Measurements from ENCODE around the gene RBM20. TPM values are rescaled to one million over a fixed set of nuclear protein-coding genes. Genes with fewer than 3 reads are reported as not detected.

Gene RBM20
- total RNA-seq, 2 donors from 2014 or later = 51.7 to 59.9 TPM

- Histone ChIP-seq H3K4me3 (no peak overlapping the region), H3K27ac (no peak overlapping the region), H3K27me3 (no peaks in the 10 kb centered on the region), H3K4me1 (peaks cover 0 to 50% of the 10 kb centered on the region in 2 donors), H3K9me3 (no peaks in the 10 kb centered on the region), H3K36me3 (no peaks in the 10 kb centered on the region)
- DNase-seq (ENCODE audit: low spot score) = no peak
- TF ChIP-seq CTCF (IDR thresholded peaks at IDR 0.05) = no peak
These were observed 218.8 kb downstream of the RBM20 start for GRCh38 chr10:110862961-110863360.

GRCh38 chr10:110863361-110863760 is 219.2 kb downstream of the RBM20 start:
- no peak for DNase-seq (ENCODE audit: low spot score)
- H3K4me3 ChIP-seq = no peak overlapping the region
- no peak for TF ChIP-seq CTCF (IDR thresholded peaks at IDR 0.05)
- H3K27ac ChIP-seq = no peak overlapping the region
- no peaks in the 10 kb centered on the region for H3K27me3 ChIP-seq
- no peaks in the 10 kb centered on the region for H3K9me3 ChIP-seq
- H3K36me3 ChIP-seq = no peaks in the 10 kb centered on the region
- H3K4me1 ChIP-seq = peaks cover 0 to 46% of the 10 kb centered on the region in 2 donors

GRCh38 chr10:110863956-110864355 is 219.8 kb downstream of the RBM20 start:
- Histone ChIP-seq H3K4me3 (no peak overlapping the region), H3K27me3 (no peaks in the 10 kb centered on the region), H3K9me3 (no peaks in the 10 kb centered on the region), H3K27ac (no peak overlapping the region), H3K36me3 (no peaks in the 10 kb centered on the region), H3K4me1 (peaks cover 0 to 42% of the 10 kb centered on the region in 2 donors)
- TF ChIP-seq CTCF (IDR thresholded peaks at IDR 0.05) = no peak
- no peak for DNase-seq (ENCODE audit: low spot score)

GRCh38 chr10:110864662-110865140 is 220.6 kb downstream of the RBM20 start:
- peak; percentile 56 for DNase-seq (ENCODE audit: low spot score)

GRCh38 chr10:110865186-110865808 is 221.2 kb downstream of the RBM20 start:
- no peak for TF ChIP-seq CTCF (IDR thresholded peaks at IDR 0.05)
- H3K27ac ChIP-seq = peak overlapping the region; percentile 62 to 66
- no peaks in the 10 kb centered on the region for H3K27me3 ChIP-seq
- DNase-seq (ENCODE audit: low spot score) = peak; percentile 57
- H3K4me1 ChIP-seq = peaks cover 0 to 29% of the 10 kb centered on the region in 2 donors
- H3K4me3 ChIP-seq = no peak overlapping the region
- no peaks in the 10 kb centered on the region for H3K36me3 ChIP-seq
- no peaks in the 10 kb centered on the region for H3K9me3 ChIP-seq

More at GRCh38 chr10:110864662-110865140, 220.6 kb downstream of the RBM20 start:
- H3K27me3 ChIP-seq = no peaks in the 10 kb centered on the region
- TF ChIP-seq CTCF (IDR thresholded peaks at IDR 0.05) = no peak
- no peak overlapping the region for H3K4me3 ChIP-seq
- no peaks in the 10 kb centered on the region for H3K9me3 ChIP-seq
- H3K27ac ChIP-seq = peak overlapping the region; percentile 62 to 66
- peaks cover 0 to 35% of the 10 kb centered on the region in 2 donors for H3K4me1 ChIP-seq
- no peaks in the 10 kb centered on the region for H3K36me3 ChIP-seq
